Vagina (tissue), 2 donors: ENCODE measurements around the gene SUGCT.

Experiments used
- CTCF ChIP-seq, 3 experiments: fragments of 450-650 bp in 2 of 3; fragments of 200-600 bp in 1 of 3; sonication (generic) in 1 of 3; IDR thresholded peaks; one replicate each; pipeline ENCODE4 v1.5.1; 2017 to 2019; ENCODE audit warnings: antibody characterized with exemption in 3 of 3, mild to moderate bottlenecking in 2 of 3, moderate library complexity in 2 of 3
- POLR2A ChIP-seq, 2 donors: fragments of 450-650 bp; IDR thresholded peaks; one replicate each; pipeline ENCODE4 v1.6.1; 2017; ENCODE audit warnings: antibody characterized with exemption in 2 of 2, mild to moderate bottlenecking in 2 of 2, moderate library complexity in 2 of 2

DNA sequence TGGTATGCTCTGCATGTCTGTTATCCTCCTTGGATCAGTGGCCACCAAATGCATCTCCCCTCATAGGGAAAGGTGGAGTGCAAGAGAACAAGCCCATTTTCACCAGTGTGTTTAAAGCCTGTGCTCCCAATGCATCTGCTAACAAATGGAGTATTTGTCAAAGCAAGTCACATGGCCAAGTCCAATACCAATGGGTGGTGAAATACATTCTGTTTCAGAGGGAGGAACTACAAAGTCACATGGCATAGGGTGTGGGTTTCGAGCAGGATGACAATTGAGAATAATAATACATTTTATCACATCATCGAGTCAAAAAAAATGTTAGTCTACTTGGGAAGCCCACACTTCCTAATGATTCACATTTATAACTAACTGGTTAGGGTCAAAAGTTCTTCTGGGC is 62.7 kb downstream of the SUGCT start:
- TF ChIP-seq CTCF (IDR thresholded peaks at IDR 0.05) = no peak
- no peak for TF ChIP-seq POLR2A (IDR thresholded peaks at IDR 0.05)
